PC-9 (cell line): Measurements from ENCODE around the gene KCTD16.

Experiments
- EZH2 ChIP-seq: fragments of 200-600 bp; sonication (generic); IDR thresholded peaks from 2 replicates; pipeline ENCODE4 v1.8.0; 2017; ENCODE audit warnings: antibody characterized with exemption, low read depth
- TF ChIP-seq, protein P1 (sequence below): fragments of 200-600 bp; sonication (generic); conservative IDR thresholded peaks from 2 replicates; pipeline ENCODE4 v1.6.1; 2017; ENCODE audit warnings: mixed run types, antibody characterized with exemption, mild to moderate bottlenecking, moderate library complexity

DNA sequence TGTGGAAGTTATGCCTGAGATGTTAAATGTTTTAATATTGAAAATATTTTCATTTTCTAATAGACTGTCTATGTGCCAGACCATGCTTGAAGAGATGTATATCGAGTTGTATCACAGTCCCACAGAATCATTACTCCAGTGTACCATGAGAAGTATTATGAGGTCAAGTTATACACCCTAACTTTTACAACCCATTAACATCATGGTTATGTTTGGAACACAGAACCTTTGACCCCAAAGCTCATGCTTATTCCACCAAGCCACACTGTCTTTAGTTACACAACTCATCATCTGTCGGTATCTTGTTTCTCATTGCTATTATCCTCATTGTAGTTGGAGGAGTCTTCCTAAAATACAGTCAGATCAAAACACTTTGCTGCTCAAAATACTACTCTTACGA, 248.0 kb downstream of the KCTD16 start:
- TF ChIP-seq, protein P1, sequence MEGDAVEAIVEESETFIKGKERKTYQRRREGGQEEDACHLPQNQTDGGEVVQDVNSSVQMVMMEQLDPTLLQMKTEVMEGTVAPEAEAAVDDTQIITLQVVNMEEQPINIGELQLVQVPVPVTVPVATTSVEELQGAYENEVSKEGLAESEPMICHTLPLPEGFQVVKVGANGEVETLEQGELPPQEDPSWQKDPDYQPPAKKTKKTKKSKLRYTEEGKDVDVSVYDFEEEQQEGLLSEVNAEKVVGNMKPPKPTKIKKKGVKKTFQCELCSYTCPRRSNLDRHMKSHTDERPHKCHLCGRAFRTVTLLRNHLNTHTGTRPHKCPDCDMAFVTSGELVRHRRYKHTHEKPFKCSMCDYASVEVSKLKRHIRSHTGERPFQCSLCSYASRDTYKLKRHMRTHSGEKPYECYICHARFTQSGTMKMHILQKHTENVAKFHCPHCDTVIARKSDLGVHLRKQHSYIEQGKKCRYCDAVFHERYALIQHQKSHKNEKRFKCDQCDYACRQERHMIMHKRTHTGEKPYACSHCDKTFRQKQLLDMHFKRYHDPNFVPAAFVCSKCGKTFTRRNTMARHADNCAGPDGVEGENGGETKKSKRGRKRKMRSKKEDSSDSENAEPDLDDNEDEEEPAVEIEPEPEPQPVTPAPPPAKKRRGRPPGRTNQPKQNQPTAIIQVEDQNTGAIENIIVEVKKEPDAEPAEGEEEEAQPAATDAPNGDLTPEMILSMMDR: no peak
- no peak for TF ChIP-seq EZH2
